Measurements from ENCODE around the gene SARS2.

Gene SARS2

DNA sequence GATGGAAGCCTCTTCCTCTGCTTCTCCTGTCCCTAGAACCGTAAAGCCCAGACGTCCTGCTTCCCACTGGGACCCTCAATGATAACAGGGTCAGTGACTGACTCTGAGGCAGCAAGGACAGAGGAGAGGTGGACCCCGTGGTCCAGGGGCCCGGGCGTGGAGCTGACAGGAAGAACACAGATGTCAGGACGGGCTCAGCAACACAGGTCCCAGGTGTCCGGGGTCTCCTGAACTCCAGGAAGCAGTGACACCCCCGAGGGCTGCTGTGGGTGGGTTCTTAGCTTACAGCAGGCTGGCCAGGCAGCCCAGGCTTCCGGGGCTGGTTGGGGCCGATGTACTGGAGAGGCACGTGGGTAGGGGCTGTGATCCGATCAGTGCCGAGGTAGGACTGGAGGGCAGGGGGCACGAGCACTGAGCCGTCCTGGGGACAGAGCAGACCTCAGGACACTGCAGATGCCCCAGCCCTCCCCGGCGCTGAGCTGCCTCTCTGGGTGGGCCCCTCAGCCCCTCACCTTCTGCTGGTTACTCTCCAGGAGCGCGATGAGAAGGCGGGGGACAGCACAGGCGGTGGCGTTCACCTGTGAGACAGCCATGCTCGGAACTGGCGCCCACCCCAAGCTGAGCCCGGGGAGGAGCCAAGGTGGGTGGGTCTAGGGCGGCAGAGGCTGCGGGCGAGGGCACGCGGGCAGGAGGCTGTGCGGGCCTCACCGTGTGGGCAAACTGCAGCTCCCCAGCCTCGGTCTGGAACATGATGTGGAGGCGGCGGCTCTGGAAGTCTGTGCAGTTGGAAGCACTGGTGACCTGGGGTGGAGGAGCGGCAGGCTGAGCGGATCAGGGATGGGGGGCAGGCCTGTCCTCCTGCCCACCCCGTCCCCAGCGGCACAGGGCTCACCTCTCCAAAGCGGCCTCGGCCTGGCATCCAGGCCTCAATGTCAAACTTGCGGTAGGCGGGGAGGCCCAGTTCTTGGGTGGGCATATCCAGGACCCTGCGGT, 14.9 kb downstream of the SARS2 start:
- TF ChIP-seq ZNF274 (IDR thresholded peaks at IDR 0.05; ENCODE audit: low read depth, low read length): no peak
- TF ChIP-seq YY1 (IDR thresholded peaks at IDR 0.05; ENCODE audit: insufficient read depth, insufficient read length): no peak
- no peak for TF ChIP-seq SUZ12 (IDR thresholded peaks at IDR 0.05; ENCODE audit: extremely low read depth, insufficient read depth, insufficient read length)
- Histone ChIP-seq H3K9me3 (ENCODE audit: insufficient read depth, low read length) (no peaks in the 10 kb centered on the region), H3K9ac (ENCODE audit: insufficient read length, low read depth) (no peak overlapping the region), H3K4me1 (ENCODE audit: insufficient read depth, insufficient read length) (peaks cover 4% of the 10 kb centered on the region), H3K36me3 (ENCODE audit: insufficient read depth, insufficient read length, low read length) (peaks cover 13% of the 10 kb centered on the region), H3K4me3 (ENCODE audit: insufficient read length, low read depth) (no peak overlapping the region), H3K27me3 (ENCODE audit: insufficient read depth, insufficient read length) (no peaks in the 10 kb centered on the region)
- DNase-seq (ENCODE audit: low read depth, low spot score): no peak

DNA sequence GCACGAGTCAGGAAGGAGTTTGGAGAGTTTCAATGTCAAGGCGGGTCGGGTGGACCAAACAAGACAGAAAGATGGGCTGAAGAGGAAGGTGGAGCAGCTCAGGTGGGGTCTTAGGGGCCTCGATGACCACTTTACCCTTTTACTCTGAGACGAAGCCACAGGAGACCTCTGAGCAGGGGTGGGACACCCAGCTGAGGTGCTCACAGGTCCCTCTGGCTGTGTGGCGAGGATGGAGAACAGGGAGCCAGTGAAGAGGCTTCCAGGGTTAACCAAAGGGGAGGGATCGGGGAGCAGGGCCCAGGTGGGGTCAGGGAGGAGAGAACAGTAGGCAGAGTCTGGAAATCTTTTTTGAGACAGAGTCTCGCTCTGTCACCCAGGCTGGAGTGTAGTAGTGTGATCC, 16.6 kb downstream of the SARS2 start:
- H3K4me1 ChIP-seq (ENCODE audit: insufficient read depth, insufficient read length): peaks cover 4% of the 10 kb centered on the region
- no peak overlapping the region for H3K9ac ChIP-seq (ENCODE audit: insufficient read length, low read depth)
- TF ChIP-seq SUZ12 (IDR thresholded peaks at IDR 0.05; ENCODE audit: extremely low read depth, insufficient read depth, insufficient read length) (no peak), YY1 (IDR thresholded peaks at IDR 0.05; ENCODE audit: insufficient read depth, insufficient read length) (no peak), ZNF274 (IDR thresholded peaks at IDR 0.05; ENCODE audit: low read depth, low read length) (no peak)
- peaks cover 8% of the 10 kb centered on the region for H3K36me3 ChIP-seq (ENCODE audit: insufficient read depth, insufficient read length, low read length)
- H3K9me3 ChIP-seq (ENCODE audit: insufficient read depth, low read length): no peaks in the 10 kb centered on the region
- no peaks in the 10 kb centered on the region for H3K27me3 ChIP-seq (ENCODE audit: insufficient read depth, insufficient read length)
- no peak overlapping the region for H3K4me3 ChIP-seq (ENCODE audit: insufficient read length, low read depth)
- DNase-seq (ENCODE audit: low read depth, low spot score): no peak

DNA sequence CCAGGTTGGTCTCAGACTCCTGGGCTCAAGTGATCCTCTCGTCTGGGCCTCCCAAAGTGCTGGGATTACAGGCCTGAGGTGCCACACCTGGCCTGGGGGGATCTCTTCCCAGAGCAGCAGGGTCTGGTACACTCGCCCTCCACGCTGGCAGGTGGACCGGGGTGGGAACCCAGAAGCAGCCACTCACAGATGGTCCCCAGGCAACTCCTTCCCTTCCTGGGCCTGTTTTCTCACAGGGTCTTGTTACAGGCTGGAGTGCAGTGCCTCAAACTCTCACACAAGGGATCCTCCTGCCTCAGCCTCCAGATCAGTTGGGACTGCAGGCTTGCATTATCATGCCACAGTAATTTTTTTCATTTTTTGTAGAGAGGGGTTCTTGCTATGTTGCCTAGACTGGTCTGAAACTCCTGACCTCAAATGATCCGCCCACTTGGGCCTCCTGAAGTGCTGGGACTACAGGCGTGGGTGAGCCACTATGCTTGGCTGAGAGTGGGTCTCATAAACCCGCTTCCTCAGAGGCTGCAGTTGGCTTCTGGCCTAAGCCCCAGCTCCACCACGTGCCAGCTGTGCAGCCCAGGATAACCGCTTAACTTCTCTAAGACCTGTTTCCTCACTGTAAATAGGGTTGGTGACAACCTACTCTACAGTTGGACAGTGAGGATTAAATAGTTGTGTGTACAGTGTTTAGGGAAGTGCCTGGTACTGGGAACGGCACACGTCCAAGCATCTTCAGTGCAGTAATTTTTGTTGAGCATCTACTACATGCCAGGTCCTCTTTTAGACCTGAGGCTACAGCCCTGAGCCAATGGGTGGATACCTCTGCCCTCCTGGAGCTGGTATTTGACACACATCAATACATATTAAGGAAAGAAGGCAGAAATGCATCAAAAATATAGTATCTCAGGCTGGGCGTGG, 17.7 kb downstream of the SARS2 start:
- H3K36me3 ChIP-seq (ENCODE audit: insufficient read depth, insufficient read length, low read length): peaks cover 16% of the 10 kb centered on the region
- H3K4me1 ChIP-seq (ENCODE audit: insufficient read depth, insufficient read length): peaks cover 4% of the 10 kb centered on the region
- no peak overlapping the region for H3K9ac ChIP-seq (ENCODE audit: insufficient read length, low read depth)
- no peaks in the 10 kb centered on the region for H3K9me3 ChIP-seq (ENCODE audit: insufficient read depth, low read length)
- no peaks in the 10 kb centered on the region for H3K27me3 ChIP-seq (ENCODE audit: insufficient read depth, insufficient read length)
- no peak for DNase-seq (ENCODE audit: low read depth, low spot score)
- no peak for TF ChIP-seq YY1 (IDR thresholded peaks at IDR 0.05; ENCODE audit: insufficient read depth, insufficient read length)
- no peak for TF ChIP-seq ZNF274 (IDR thresholded peaks at IDR 0.05; ENCODE audit: low read depth, low read length)
- TF ChIP-seq SUZ12 (IDR thresholded peaks at IDR 0.05; ENCODE audit: extremely low read depth, insufficient read depth, insufficient read length): no peak
- no peak overlapping the region for H3K4me3 ChIP-seq (ENCODE audit: insufficient read length, low read depth)

DNA sequence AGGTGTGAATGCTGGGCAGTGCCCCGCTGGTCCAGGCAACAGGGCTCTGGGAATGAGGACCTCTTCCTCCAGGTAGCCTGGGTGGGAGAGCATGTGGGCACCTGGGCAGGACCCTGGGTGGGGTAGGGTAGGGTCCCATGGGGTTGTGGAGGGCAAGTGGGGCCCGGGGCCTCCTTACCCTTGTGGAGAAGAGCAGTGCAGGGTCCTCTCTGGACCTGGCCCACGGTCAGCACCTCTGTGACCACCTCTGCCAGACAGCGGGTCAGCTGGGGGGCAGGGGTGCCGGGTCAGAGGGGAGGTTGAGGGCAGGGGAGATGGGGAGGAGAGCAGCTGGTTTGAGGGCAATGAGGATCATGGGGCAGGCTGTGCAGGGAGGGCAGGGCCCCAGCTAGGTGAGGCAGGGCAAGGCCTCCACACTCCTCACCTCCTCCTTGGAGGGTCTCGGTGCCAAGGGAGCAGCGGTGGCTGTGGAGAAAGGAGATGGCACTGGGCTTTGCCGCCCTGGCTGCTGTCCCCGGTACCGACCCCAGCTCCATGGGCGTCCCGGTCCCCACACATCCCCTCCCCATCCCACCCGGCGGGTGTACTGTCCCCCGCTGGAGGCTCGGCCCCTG, 19.1 kb downstream of the SARS2 start:
- Histone ChIP-seq H3K9ac (ENCODE audit: insufficient read length, low read depth) (no peak overlapping the region), H3K27me3 (ENCODE audit: insufficient read depth, insufficient read length) (no peaks in the 10 kb centered on the region), H3K9me3 (ENCODE audit: insufficient read depth, low read length) (peaks cover 6% of the 10 kb centered on the region; the same call in 1 of the 2 replicates), H3K36me3 (ENCODE audit: insufficient read depth, insufficient read length, low read length) (peaks cover 29% of the 10 kb centered on the region), H3K4me3 (ENCODE audit: insufficient read length, low read depth) (no peak overlapping the region), H3K4me1 (ENCODE audit: insufficient read depth, insufficient read length) (peaks cover 2% of the 10 kb centered on the region)
- DNase-seq (ENCODE audit: low read depth, low spot score): no peak
- TF ChIP-seq YY1 (IDR thresholded peaks at IDR 0.05; ENCODE audit: insufficient read depth, insufficient read length) (no peak), SUZ12 (IDR thresholded peaks at IDR 0.05; ENCODE audit: extremely low read depth, insufficient read depth, insufficient read length) (no peak), ZNF274 (IDR thresholded peaks at IDR 0.05; ENCODE audit: low read depth, low read length) (no peak)

DNA sequence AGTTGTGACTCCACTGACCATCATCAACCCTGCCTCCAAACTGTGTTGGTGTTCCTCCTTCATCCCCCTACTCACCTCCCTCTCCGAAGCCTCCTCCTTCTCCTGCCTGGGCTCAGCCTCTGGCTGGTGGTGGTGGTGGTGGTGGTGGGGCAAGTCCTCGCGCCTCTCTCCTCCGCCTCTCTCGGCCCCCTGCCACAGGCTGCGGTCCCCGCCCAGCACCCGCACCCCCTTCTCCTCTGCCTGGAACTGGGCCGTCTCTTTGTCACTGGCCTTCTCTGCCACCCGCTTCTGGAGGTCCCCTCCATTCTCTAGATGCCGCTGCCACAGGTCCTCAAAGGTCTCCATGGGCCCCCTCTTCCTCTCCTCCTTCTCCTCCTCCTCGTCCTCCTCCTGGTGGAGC, 20.1 kb downstream of the SARS2 start:
- H3K27me3 ChIP-seq (ENCODE audit: insufficient read depth, insufficient read length): no peaks in the 10 kb centered on the region
- H3K4me3 ChIP-seq (ENCODE audit: insufficient read length, low read depth): no peak overlapping the region
- peaks cover 29% of the 10 kb centered on the region for H3K36me3 ChIP-seq (ENCODE audit: insufficient read depth, insufficient read length, low read length)
- H3K9me3 ChIP-seq (ENCODE audit: insufficient read depth, low read length): peaks cover 6% of the 10 kb centered on the region; the same call in 1 of the 2 replicates
- H3K9ac ChIP-seq (ENCODE audit: insufficient read length, low read depth): no peak overlapping the region
- TF ChIP-seq ZNF274 (IDR thresholded peaks at IDR 0.05; ENCODE audit: low read depth, low read length): no peak
- no peak for TF ChIP-seq SUZ12 (IDR thresholded peaks at IDR 0.05; ENCODE audit: extremely low read depth, insufficient read depth, insufficient read length)
- TF ChIP-seq YY1 (IDR thresholded peaks at IDR 0.05; ENCODE audit: insufficient read depth, insufficient read length): no peak
- DNase-seq (ENCODE audit: low read depth, low spot score): no peak
- peaks cover 2% of the 10 kb centered on the region for H3K4me1 ChIP-seq (ENCODE audit: insufficient read depth, insufficient read length)

DNA sequence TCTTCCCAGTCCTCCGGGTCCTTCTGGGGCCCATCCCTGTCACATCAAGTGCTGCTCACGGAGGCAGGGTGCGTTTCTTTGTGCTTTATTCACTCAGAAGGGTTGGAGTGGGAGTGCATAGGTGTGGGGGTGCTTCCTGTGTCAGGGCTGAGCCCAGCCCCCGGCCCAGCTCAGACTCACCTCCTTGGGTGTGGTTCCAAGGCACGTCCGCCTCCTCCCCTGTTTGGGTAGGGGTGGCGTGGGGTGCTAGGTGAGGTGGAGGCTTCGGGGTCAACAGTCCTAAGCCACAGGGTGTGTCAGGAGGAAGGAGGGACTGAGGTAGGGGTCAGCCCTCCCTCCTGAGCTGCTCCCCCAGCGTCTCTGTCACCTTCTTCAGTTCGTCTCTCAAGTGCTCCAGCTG, 21.7 kb downstream of the SARS2 start:
- no peak for TF ChIP-seq ZNF274 (IDR thresholded peaks at IDR 0.05; ENCODE audit: low read depth, low read length)
- no peak for TF ChIP-seq YY1 (IDR thresholded peaks at IDR 0.05; ENCODE audit: insufficient read depth, insufficient read length)
- no peak for TF ChIP-seq SUZ12 (IDR thresholded peaks at IDR 0.05; ENCODE audit: extremely low read depth, insufficient read depth, insufficient read length)
- Histone ChIP-seq H3K4me1 (ENCODE audit: insufficient read depth, insufficient read length) (peaks cover 3% of the 10 kb centered on the region), H3K9ac (ENCODE audit: insufficient read length, low read depth) (no peak overlapping the region), H3K9me3 (ENCODE audit: insufficient read depth, low read length) (peaks cover 6% of the 10 kb centered on the region; the same call in 1 of the 2 replicates), H3K27me3 (ENCODE audit: insufficient read depth, insufficient read length) (no peaks in the 10 kb centered on the region), H3K36me3 (ENCODE audit: insufficient read depth, insufficient read length, low read length) (peaks cover 45% of the 10 kb centered on the region), H3K4me3 (ENCODE audit: insufficient read length, low read depth) (no peak overlapping the region)
- no peak for DNase-seq (ENCODE audit: low read depth, low spot score)
